22Rv1 (cell line): Measurements from ENCODE around the gene GPRIN1.

Source experiments
- ZFX ChIP-seq: fragments of 450-650 bp; IDR thresholded peaks from 2 replicates; pipeline ENCODE4 v1.6.1; 2017; ENCODE audit warnings: antibody characterized with exemption, borderline replicate concordance
- TF ChIP-seq, protein P1 (sequence below): fragments of 450-650 bp; IDR thresholded peaks from 2 replicates; pipeline ENCODE4 v1.5.1; 2017; ENCODE audit warnings: mild to moderate bottlenecking

DNA sequence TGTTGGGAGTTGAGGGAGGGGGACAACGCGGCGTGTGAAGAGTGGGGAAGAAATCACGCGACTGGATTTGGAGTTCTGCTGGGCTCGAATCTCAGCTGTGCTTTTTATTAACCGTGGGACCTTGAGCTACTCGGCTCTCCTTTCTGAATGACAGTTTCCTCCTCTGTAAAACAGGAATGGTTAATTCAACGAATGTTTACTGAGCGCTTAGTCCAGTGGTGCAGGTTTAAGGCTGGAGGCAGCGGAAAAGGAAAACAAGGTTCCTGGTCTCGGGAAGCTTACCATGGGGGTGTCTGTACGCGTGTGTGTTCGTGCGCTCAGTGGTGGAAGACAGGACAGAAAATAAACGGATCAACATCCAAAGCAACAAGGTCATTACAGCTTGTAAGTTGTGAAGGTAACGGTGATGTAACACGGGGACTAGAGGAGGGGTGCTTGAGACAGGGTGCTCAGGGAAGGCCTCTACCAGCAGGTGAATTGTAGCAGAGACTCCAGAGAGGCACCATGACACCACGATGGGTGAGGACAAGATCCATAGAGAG lies 20.8 kb upstream of the GPRIN1 start:
- TF ChIP-seq, protein P1, sequence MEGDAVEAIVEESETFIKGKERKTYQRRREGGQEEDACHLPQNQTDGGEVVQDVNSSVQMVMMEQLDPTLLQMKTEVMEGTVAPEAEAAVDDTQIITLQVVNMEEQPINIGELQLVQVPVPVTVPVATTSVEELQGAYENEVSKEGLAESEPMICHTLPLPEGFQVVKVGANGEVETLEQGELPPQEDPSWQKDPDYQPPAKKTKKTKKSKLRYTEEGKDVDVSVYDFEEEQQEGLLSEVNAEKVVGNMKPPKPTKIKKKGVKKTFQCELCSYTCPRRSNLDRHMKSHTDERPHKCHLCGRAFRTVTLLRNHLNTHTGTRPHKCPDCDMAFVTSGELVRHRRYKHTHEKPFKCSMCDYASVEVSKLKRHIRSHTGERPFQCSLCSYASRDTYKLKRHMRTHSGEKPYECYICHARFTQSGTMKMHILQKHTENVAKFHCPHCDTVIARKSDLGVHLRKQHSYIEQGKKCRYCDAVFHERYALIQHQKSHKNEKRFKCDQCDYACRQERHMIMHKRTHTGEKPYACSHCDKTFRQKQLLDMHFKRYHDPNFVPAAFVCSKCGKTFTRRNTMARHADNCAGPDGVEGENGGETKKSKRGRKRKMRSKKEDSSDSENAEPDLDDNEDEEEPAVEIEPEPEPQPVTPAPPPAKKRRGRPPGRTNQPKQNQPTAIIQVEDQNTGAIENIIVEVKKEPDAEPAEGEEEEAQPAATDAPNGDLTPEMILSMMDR, result no peak
- no peak for TF ChIP-seq ZFX
